Endodermal cell (in vitro differentiated cells): ENCODE measurements around the gene SLC2A3. TPM values are rescaled to one million over a fixed set of nuclear protein-coding genes. Genes with fewer than 3 reads are reported as not detected.
"Not testable (repeated sequence)": the region's sequence is repeated elsewhere in the genome, so short reads cannot be mapped to it uniquely, and the experiment has no call there.

Experiments used
- DNase-seq: peaks from one replicate; pipeline ENCODE4 v3.0.0-alpha.2; 2017
- H3K27ac ChIP-seq: 2 replicates; pipeline ENCODE4 v1.5.1; 2013; ENCODE audit warnings: mild to moderate bottlenecking, low read depth, low read length, moderate library complexity
- H3K27me3 ChIP-seq: 2 replicates; pipeline ENCODE4 v1.6.1; 2013; ENCODE audit warnings: mild to moderate bottlenecking, low read length, moderate library complexity; ENCODE audit not compliant: insufficient read depth, control insufficient read depth, poor library complexity, severe bottlenecking
- H3K36me3 ChIP-seq: 2 replicates; pipeline ENCODE4 v1.7.0; 2013; ENCODE audit warnings: mild to moderate bottlenecking, low read length, moderate library complexity; ENCODE audit not compliant: control insufficient read depth, insufficient read depth
- H3K4me1 ChIP-seq: one replicate; pipeline ENCODE4 v1.7.0; 2013; ENCODE audit warnings: low read length; ENCODE audit not compliant: control insufficient read depth, insufficient read depth
- H3K4me3 ChIP-seq: 2 replicates; pipeline ENCODE4 v1.5.1; 2013; ENCODE audit warnings: mild to moderate bottlenecking, low read length, moderate library complexity
- H3K9ac ChIP-seq: 2 replicates; pipeline ENCODE4 v1.6.1; 2013; ENCODE audit warnings: mild to moderate bottlenecking, low read length, moderate library complexity; ENCODE audit not compliant: poor library complexity, severe bottlenecking; ENCODE audit errors: extremely low read depth
- H3K9me3 ChIP-seq: 2 replicates; pipeline ENCODE4 v1.6.1; 2013; ENCODE audit warnings: mild to moderate bottlenecking, low read length, moderate library complexity; ENCODE audit not compliant: control insufficient read depth
- H3K27ac Mint-ChIP-seq: 2 replicates; pipeline ENCODE4 v1.8.0; 2020; ENCODE audit warnings: mixed read lengths
- H3K27me3 Mint-ChIP-seq: 2 replicates; pipeline ENCODE4 v1.8.0; 2021; ENCODE audit warnings: mild to moderate bottlenecking, mixed read lengths; ENCODE audit not compliant: insufficient read depth
- H3K36me3 Mint-ChIP-seq: 2 replicates; pipeline ENCODE4 v1.8.0; 2020; ENCODE audit warnings: low read depth, mixed read lengths
- H3K4me1 Mint-ChIP-seq: 2 replicates; pipeline ENCODE4 v1.8.0; 2020; ENCODE audit warnings: mixed read lengths
- H3K4me3 Mint-ChIP-seq: 2 replicates; pipeline ENCODE4 v1.8.0; 2020; ENCODE audit warnings: mild to moderate bottlenecking, moderate library complexity, mixed read lengths
- H3K9me3 Mint-ChIP-seq: 2 replicates; pipeline ENCODE4 v1.8.0; 2020; ENCODE audit warnings: mild to moderate bottlenecking, mixed read lengths
- CTCF ChIP-seq: fragments of 200-600 bp; sonication (generic); conservative IDR thresholded peaks from 2 replicates; pipeline ENCODE4 v1.5.0; 2021; ENCODE audit warnings: antibody characterized with exemption, mild to moderate bottlenecking
- WGBS, 2 experiments: methylation state at CpG; one replicate each; pipeline versions ENCODE4 v1.1.5 to v1.1.7; 2013; ENCODE audit warnings: missing lambda C conversion rate in 2 of 2, mixed read lengths in 1 of 2; ENCODE audit not compliant: insufficient coverage in 1 of 2, insufficient read length in 1 of 2; 5-methylcytosine and 5-hydroxymethylcytosine counted together
- total RNA-seq, 2 donors: library from RNA; stranded (reverse); fragmentation: NEBNext Ultra II Directional in 1 of 2; extraction: Animal tissue kit (Norgen Biotek cat#: 25700) in 1 of 2; gene quantifications; 2 replicates in 1 of 2; 3 replicates in 1 of 2; pipeline ENCODE4 v1.2.1, GENCODE V29; 2021

SLC2A3 gene
- total RNA-seq, 2 donors from 2014 or later, result 1,330 to 2,480 TPM

GRCh38 chr12:7934889-7935492 is 996 bp downstream of the SLC2A3 start:
- Histone ChIP-seq H3K36me3 (peaks cover 59% of the 10 kb centered on the region), H3K4me1 (no peaks in the 10 kb centered on the region), H3K27ac (peak overlapping the region; percentile 55), H3K4me3 (peak overlapping the region; percentile 96), H3K27me3 (no peaks in the 10 kb centered on the region), H3K9ac (peak overlapping the region; percentile 100), H3K9me3 (peaks cover 5% of the 10 kb centered on the region)
- Mint-ChIP-seq H3K4me1 (peaks cover 21% of the 10 kb centered on the region), H3K27me3 (no peaks in the 10 kb centered on the region), H3K36me3 (no peaks in the 10 kb centered on the region), H3K4me3 (no peak overlapping the region), H3K27ac (no peak overlapping the region), H3K9me3 (peaks cover 1% of the 10 kb centered on the region)
- DNase-seq, result no peak
- no peak for TF ChIP-seq CTCF
- 0 to 1% methylated on average over 1 to 16 of the region's 16 CpGs for WGBS, 2 experiments

- Mint-ChIP-seq H3K27me3 (no peaks in the 10 kb centered on the region), H3K36me3 (no peaks in the 10 kb centered on the region), H3K4me3 (no peak overlapping the region), H3K9me3 (no peaks in the 10 kb centered on the region), H3K4me1 (peaks cover 23% of the 10 kb centered on the region), H3K27ac (no peak overlapping the region)
- Histone ChIP-seq H3K4me1 (no peaks in the 10 kb centered on the region), H3K4me3 (peak overlapping the region; percentile 96), H3K36me3 (peaks cover 64% of the 10 kb centered on the region), H3K27me3 (no peaks in the 10 kb centered on the region), H3K9ac (peak overlapping the region; percentile 100), H3K27ac (peak overlapping the region; percentile 55), H3K9me3 (peaks cover 5% of the 10 kb centered on the region)
- DNase-seq, result no peak
- TF ChIP-seq CTCF, result peak; percentile 7
- 2% methylated on average over 9 to 14 of the region's 14 CpGs for WGBS, 2 experiments
These were observed 1.7 kb downstream of the SLC2A3 start for GRCh38 chr12:7934091-7934888.

DNA sequence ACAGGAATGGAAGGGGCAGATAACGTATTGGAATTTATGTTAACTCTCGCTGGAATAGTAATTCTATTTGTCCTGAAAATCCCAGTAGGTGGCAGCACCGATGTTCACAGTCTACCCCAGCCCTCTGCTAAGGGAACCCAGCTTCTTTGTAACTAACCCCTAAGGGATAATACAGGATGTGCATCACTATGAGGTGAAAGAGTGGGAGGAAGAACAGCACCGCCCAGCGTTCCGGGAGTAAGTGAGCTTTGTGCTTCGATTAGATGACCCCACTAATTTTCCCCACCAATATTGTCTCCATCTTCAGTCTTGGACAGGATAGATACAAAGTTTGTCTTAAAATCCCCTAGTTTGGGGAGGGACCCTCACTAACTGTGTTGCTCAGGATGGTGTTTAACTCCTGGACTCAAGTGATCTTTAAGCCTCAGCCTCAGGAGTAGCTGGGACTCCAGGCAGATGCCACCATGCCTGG is 2.7 kb downstream of the SLC2A3 start:
- Histone ChIP-seq H3K9me3 (peaks cover 5% of the 10 kb centered on the region), H3K36me3 (peaks cover 74% of the 10 kb centered on the region), H3K27ac (peak overlapping the region; percentile 32), H3K4me1 (peaks cover 4% of the 10 kb centered on the region), H3K27me3 (no peaks in the 10 kb centered on the region), H3K4me3 (peak overlapping the region; percentile 96), H3K9ac (peak overlapping the region; percentile 100)
- H3K27me3 Mint-ChIP-seq, result no peaks in the 10 kb centered on the region
- no peak overlapping the region for H3K4me3 Mint-ChIP-seq
- WGBS, 2 experiments, result 6 to 7% methylated on average over 7 of the region's 7 CpGs
- no peak overlapping the region for H3K27ac Mint-ChIP-seq
- peaks cover 32% of the 10 kb centered on the region for H3K4me1 Mint-ChIP-seq
- TF ChIP-seq CTCF, result peak; percentile 96
- H3K36me3 Mint-ChIP-seq, result no peaks in the 10 kb centered on the region
- H3K9me3 Mint-ChIP-seq, result no peaks in the 10 kb centered on the region
- DNase-seq, result peak; percentile 92

- not testable (repeated sequence) for H3K4me3 Mint-ChIP-seq, H3K4me1 ChIP-seq, H3K36me3 Mint-ChIP-seq, H3K27me3 ChIP-seq, H3K9me3 Mint-ChIP-seq, H3K9me3 ChIP-seq, DNase-seq, H3K27ac Mint-ChIP-seq, H3K27me3 Mint-ChIP-seq
- 79 to 80% methylated on average over 7 to 11 of the region's 11 CpGs for WGBS, 2 experiments
- peak overlapping the region; percentile 96 for H3K4me3 ChIP-seq
- H3K4me1 Mint-ChIP-seq, result peaks cover 30% of the 10 kb centered on the region
- H3K9ac ChIP-seq, result peak overlapping the region; percentile 100
- peak overlapping the region; percentile 32 for H3K27ac ChIP-seq
- peaks cover 80% of the 10 kb centered on the region for H3K36me3 ChIP-seq
These were observed 3.3 kb downstream of the SLC2A3 start for GRCh38 chr12:7932599-7933240.
